Transverse colon (tissue), 4 donors: ENCODE measurements around the gene GDF2. TPM values are rescaled to one million over a fixed set of nuclear protein-coding genes. Genes with fewer than 3 reads are reported as not detected.

Experiments used
- DNase-seq: peaks from one replicate; pipeline ENCODE4 v3.0.0-alpha.2; 2019
- H3K27ac ChIP-seq, 4 donors: fragments of 200-600 bp; sonication (generic); 2 replicates each; pipeline ENCODE4 v1.5.1; 2016 to 2018; ENCODE audit warnings: inconsistent platforms in 4 of 4
- H3K27me3 ChIP-seq: fragments of 200-600 bp; sonication (generic); 2 replicates; pipeline ENCODE4 v1.5.1; 2017; ENCODE audit warnings: inconsistent platforms
- H3K36me3 ChIP-seq, 4 donors: fragments of 200-600 bp; sonication (generic); 2 replicates each; pipeline ENCODE4 v1.5.1; 2017 to 2019; ENCODE audit warnings: inconsistent platforms in 4 of 4
- H3K4me1 ChIP-seq, 4 donors: fragments of 200-600 bp; sonication (generic); 2 replicates each; pipeline ENCODE4 v1.5.1; 2017 to 2020; ENCODE audit warnings: inconsistent platforms in 4 of 4
- H3K4me3 ChIP-seq, 4 donors: fragments of 200-600 bp; sonication (generic); 1 replicate in 1 of 4; 2 replicates in 3 of 4; pipeline versions ENCODE4 v1.5.1 to v1.6.1; 2017 to 2019; ENCODE audit warnings: inconsistent platforms in 4 of 4
- H3K9me3 ChIP-seq, 2 donors: fragments of 200-600 bp; sonication (generic); 2 replicates each; pipeline ENCODE4 v1.5.1; 2017 to 2019; ENCODE audit warnings: inconsistent platforms in 2 of 2
- EP300 ChIP-seq: sonication (generic); formaldehyde crosslinking; IDR thresholded peaks from one replicate; pipeline ENCODE4 v1.6.1; 2017; ENCODE audit warnings: antibody characterized with exemption, low read depth
- POLR2A ChIP-seq: fragments of 450-650 bp; IDR thresholded peaks from one replicate; pipeline ENCODE4 v1.6.1; 2016; ENCODE audit warnings: antibody characterized with exemption, mild to moderate bottlenecking, moderate library complexity
- POLR2AphosphoS5 ChIP-seq, 3 donors: sonication (generic); formaldehyde crosslinking; IDR thresholded peaks; one replicate each; pipeline ENCODE4 v1.6.1; 2016; ENCODE audit warnings: antibody characterized with exemption in 3 of 3
- WGBS, 2 donors: methylation state at CpG; one replicate each; pipeline ENCODE4 v1.1.5; 2018; ENCODE audit warnings: low coverage in 1 of 2; 5-methylcytosine and 5-hydroxymethylcytosine counted together
- in situ Hi-C, 4 donors: fragments of 200-750 bp; cut with MboI; loops; one replicate each; pipeline versions ENCODE4 v1.15.0 to v1.15.1; 2017; ENCODE audit warnings: low sequenced_read_pairs in 3 of 4, low pct_ligation_motif_present in 1 of 4, low pct_unique_long_range_greater_than_20kb in 1 of 4
- intact Hi-C: fragments of 100-400 bp; cut with DNase I; formaldehyde crosslinking; loops from one replicate; pipeline ENCODE4 v1.15.1; 2023; ENCODE audit warnings: low total_unique reads
- total RNA-seq, 4 donors: library from RNA; depleted of rRNA; stranded (reverse); fragments of >200 nt; gene quantifications; one replicate each; pipeline ENCODE4 v1.1.0, GENCODE V29; 2016
- TF ChIP-seq, protein P1 (sequence below), 5 experiments: fragments of 200-600 bp in 3 of 5; fragments of 450-650 bp in 2 of 5; sonication (generic) in 3 of 5; IDR thresholded peaks; 1 replicate in 2 of 5; 2 replicates in 3 of 5; pipeline ENCODE4 v1.5.1; 2016 to 2017; ENCODE audit warnings: antibody characterized with exemption in 5 of 5, inconsistent platforms in 3 of 5, mild to moderate bottlenecking in 2 of 5, moderate library complexity in 1 of 5

Gene GDF2
- total RNA-seq, 4 donors from 2014 or later: not detected

- Histone ChIP-seq H3K27ac (no peak overlapping the region), H3K4me3 (no peak overlapping the region), H3K36me3 (no peaks in the 10 kb centered on the region), H3K9me3 (no peaks in the 10 kb centered on the region), H3K27me3 (no peaks in the 10 kb centered on the region), H3K4me1 (peaks cover 0 to 5% (median 3%) of the 10 kb centered on the region in 4 donors)
- DNase-seq: no peak
- WGBS, 2 donors: 79% methylated on average over 6 of the region's 6 CpGs; no CpG with 5 or more reads in 1 of the 2 donors
- TF ChIP-seq, protein P1, sequence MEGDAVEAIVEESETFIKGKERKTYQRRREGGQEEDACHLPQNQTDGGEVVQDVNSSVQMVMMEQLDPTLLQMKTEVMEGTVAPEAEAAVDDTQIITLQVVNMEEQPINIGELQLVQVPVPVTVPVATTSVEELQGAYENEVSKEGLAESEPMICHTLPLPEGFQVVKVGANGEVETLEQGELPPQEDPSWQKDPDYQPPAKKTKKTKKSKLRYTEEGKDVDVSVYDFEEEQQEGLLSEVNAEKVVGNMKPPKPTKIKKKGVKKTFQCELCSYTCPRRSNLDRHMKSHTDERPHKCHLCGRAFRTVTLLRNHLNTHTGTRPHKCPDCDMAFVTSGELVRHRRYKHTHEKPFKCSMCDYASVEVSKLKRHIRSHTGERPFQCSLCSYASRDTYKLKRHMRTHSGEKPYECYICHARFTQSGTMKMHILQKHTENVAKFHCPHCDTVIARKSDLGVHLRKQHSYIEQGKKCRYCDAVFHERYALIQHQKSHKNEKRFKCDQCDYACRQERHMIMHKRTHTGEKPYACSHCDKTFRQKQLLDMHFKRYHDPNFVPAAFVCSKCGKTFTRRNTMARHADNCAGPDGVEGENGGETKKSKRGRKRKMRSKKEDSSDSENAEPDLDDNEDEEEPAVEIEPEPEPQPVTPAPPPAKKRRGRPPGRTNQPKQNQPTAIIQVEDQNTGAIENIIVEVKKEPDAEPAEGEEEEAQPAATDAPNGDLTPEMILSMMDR (IDR thresholded peaks at IDR 0.05): no peak
- TF ChIP-seq POLR2AphosphoS5 (IDR thresholded peaks at IDR 0.05) (no peak), POLR2A (no peak), EP300 (no peak)
- in situ Hi-C loops (no loop called here), intact Hi-C loops (no loop called here)
These were observed 50.5 kb downstream of the GDF2 start for GRCh38 chr10:47372726-47373125.

DNA sequence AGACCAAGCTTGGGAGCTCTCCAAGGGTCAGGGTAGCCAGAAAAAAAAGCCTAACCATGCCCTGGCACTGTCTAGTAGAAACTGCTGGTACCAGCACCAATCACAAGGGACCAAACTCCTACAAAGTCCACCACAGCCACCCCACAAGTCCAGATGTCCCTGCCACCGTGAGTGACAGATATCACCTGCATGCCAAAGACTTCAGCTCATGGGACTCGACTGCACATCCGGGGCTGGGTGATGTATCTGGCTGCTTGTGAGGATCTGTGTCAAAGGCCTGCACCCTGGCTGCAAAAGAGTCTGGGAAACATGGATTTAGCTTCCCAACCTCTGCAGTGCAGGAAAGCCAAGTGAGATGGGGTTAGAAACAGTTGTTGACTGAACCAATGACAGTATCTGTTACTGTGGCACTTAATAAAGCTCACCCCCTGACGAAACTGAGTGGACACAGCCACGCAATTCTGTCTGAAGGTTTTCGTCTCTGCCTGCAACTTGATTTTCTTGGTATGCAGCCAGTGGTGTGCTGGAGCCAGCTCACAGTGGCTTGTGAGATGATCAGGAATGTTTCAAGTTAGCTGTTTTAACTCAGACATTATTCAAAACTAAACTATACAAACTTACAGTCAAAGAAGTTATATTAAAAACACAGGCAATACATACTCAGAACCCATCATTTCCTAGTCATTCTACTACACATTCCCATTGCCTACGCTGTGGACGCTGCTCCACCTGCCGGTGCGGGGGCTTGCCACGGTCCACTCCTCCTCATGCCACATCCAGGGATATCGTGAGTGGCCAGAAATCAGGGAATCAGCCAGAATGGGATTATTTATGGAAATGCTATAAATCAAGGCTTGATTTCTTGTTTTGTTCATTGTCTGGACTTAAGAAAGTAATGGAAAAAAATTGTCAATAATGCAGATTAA, 52.6 kb downstream of the GDF2 start:
- Histone ChIP-seq H3K27me3 (no peaks in the 10 kb centered on the region), H3K4me1 (peaks cover 0 to 10% (median 3%) of the 10 kb centered on the region in 4 donors), H3K36me3 (no peaks in the 10 kb centered on the region), H3K9me3 (no peaks in the 10 kb centered on the region), H3K4me3 (no peak overlapping the region), H3K27ac (no peak overlapping the region)
- TF ChIP-seq, protein P1 (IDR thresholded peaks at IDR 0.05): no peak
- TF ChIP-seq POLR2AphosphoS5 (IDR thresholded peaks at IDR 0.05) (no peak), POLR2A (no peak), EP300 (no peak)
- DNase-seq: no peak
- intact Hi-C loops: no loop called here
- in situ Hi-C loops: loop anchor here in 1 of 4 donors (25.0 kb wide), 1 partner anchor 1088 kb away; the partner anchor contains the start of gene ANTXRL
- 64 to 70% methylated on average over 2 to 12 of the region's 12 CpGs for WGBS, 2 donors

DNA sequence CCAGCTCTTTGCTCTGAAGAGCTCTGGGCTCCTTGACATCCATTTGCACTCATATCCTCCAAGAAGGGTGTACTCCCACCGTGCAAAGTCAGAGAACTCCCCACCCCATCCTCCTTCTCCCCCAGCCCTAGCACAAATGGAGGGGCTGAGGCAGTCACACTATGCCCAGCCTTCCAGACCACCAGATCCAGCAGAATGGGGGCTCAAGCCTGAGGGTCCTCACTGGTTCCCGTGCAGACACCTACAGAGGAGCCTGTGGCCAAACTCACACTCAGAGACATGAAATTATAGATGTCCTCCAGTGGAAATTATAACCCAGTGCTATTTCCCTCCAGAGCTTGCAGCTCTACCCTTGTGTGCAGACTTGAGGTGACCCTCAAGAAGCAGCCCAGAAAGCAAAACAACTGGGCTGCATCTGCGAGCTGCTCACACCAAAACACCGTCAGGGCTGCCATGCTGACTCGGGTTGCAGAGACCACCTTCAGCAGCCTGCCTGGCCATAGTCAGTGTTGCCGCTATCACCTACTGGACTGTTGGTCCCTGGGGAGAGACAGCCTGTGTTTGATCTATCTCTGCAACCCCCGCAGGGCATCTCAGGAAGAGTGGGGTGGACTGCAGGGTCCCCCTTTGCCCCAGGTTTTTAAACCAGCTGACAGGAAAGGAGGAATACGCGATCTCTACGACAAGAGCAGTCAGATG, 54.4 kb downstream of the GDF2 start:
- in situ Hi-C loops (loop anchor here in 1 of 4 donors (25.0 kb wide), 1 partner anchor 1089 kb away; the partner anchor contains the start of gene ANTXRL), intact Hi-C loops (no loop called here)
- WGBS, 2 donors: 71% methylated on average over 10 of the region's 10 CpGs; no CpG with 5 or more reads in 1 of the 2 donors
- Histone ChIP-seq H3K27ac (no peak overlapping the region), H3K9me3 (no peaks in the 10 kb centered on the region), H3K4me1 (peaks cover 0 to 14% (median 11%) of the 10 kb centered on the region in 4 donors), H3K27me3 (no peaks in the 10 kb centered on the region), H3K36me3 (no peaks in the 10 kb centered on the region), H3K4me3 (no peak overlapping the region)
- DNase-seq: no peak
- TF ChIP-seq POLR2AphosphoS5 (IDR thresholded peaks at IDR 0.05) (no peak), EP300 (no peak), POLR2A (no peak)
- TF ChIP-seq, protein P1 (IDR thresholded peaks at IDR 0.05): no peak

Other genes with a start within 250 kb of the GDF2 start
- gene GDF10, start 22.3 kb upstream of the GDF2 start, total RNA-seq: 1 to 10 TPM in 1 of 4 donors, under 1 TPM in 2, not detected in 1; 0.79 to 1.2 (median 1.00) TPM
- not detected for gene RBP3, start 25.9 kb downstream of the GDF2 start, total RNA-seq
- under 1 TPM in 2 of 4 donors, not detected in 2; 0.41 to 0.80 TPM for gene ZNF488, start 61.8 kb downstream of the GDF2 start, total RNA-seq
- gene ANXA8, start 161.7 kb downstream of the GDF2 start, total RNA-seq: under 1 TPM in 1 of 4 donors, not detected in 3; 0.60 TPM
- not detected for gene FAM25G, start 169.2 kb downstream of the GDF2 start, total RNA-seq
- 10 to 100 TPM in 2 of 4 donors, 1 to 10 TPM in 2; 2.0 to 18.6 (median 12.4) TPM for gene AGAP9, start 201.2 kb downstream of the GDF2 start, total RNA-seq